Dermis microvascular lymphatic vessel endothelial cell (primary cell): ENCODE data around the gene RPL27A. TPM values are rescaled to one million over a fixed set of nuclear protein-coding genes. Genes with fewer than 3 reads are reported as not detected.

ENCODE experiments used
- DNase-seq, 2 donors: peaks; one replicate each; pipeline versions ENCODE4 v3.0.0 to v3.0.0-alpha.2; 2010; ENCODE audit warnings: low read depth in 2 of 2
- total RNA-seq: library from RNA; depleted of rRNA; stranded (reverse); fragments of >200 nt; gene quantifications from 2 replicates; pipeline ENCODE4 v1.2.1, GENCODE V29; 2014

RPL27A gene
- total RNA-seq, 1 donor from 2014 or later = 1,131 TPM

GRCh38 chr11:8720868-8721608, 38.4 kb downstream of the RPL27A start:
- DNase-seq = no peak

DNA sequence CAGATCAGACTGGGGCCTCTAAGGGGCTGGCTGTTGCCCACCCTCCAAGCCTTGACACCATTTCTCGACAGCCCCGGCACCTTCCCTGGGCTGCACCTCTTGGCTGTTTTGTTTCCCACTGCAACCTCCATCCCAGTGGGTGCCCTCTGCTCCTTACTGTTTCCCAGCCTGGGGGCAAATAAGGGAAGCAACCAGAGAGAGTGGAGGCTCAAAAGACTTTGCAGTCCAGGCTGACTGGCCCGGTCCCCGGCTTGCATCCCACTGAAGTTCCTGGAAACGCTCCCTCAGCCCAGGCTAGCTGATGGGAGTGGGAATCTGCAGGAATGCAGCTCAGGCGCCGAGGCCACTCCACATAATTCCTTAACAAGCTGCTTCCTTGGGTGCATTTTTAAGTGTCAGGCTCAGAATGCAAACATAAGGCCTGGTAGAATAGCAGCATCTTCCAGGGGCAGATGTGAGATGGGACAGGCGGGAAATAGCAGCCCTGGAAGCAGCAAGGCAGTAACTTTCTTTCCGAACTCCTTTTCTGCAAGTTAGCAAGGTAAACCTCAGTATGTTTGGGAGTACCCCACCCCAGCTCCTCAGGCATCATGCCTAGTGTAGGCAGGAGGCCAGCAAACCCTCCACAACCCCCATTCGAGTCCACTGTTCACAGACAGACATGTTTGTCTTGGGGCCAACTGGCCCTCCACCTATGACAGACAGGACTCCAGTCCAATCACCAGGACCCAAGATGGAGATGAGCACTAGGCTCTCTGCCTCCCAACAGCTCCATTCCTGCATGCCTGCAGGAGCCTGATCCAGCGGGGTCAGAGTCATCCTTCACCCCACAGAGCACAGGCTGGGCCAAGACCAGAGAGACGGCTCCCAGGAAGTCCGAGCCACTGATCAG, 39.3 kb downstream of the RPL27A start:
- DNase-seq = no peak

DNA sequence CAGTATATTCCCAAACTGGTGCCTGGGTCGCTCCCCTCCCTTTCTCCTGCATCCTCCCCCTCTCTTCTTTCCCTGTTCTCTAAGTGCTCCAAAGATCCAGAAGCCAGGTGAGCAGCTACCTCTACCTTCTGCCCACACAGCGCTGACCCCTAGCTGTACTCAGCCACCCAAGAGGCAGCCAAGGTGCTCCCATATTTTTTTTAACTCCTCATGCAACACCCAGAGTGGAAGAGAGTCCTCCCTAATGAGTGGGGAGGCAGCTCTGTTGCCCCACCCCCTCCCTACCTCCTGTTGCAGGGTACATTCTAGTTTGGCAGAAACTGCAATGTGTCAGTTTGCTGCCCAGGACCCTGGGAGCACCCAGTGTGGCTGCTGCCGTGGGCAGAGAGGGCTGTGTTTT, 40.2 kb downstream of the RPL27A start:
- DNase-seq = no peak

DNA sequence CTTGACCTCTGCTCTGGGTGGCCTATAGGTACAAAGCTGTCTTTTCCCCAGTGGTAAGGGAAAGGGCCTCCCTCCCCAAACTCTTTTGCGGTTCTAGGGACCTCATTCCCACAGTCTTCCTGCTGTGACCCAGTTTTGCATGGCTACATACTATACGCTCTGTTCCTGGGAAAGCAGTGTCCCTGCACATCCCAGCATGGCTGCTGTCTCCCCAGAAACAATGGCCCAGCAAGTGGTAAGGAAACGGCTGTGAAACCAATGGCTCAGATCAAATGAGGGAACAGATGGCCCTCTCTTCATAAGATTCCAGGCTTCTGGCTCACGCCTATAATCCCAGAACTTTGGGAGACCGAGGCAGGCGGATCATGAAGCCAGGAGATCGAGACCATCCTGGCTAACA, 41.1 kb downstream of the RPL27A start:
- DNase-seq = no peak

DNA sequence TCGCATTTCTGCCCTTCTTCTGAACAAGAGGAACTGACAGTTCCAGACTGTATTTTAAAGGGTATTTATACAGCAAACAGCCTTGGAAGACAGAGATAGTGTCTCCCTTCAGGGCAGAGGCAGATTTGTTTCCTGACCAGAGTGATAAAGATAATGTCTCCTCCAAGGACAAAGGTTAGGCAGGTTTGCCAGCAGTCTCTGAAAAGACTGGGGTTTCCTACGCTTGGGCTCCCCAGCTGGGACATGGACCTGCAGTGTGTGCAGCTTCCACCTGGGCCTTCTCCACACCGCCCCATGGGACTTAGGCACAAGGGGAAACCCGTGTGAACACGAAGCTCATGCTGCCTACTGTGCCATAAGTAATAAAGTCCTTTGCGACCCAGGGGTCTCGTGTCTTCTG, 42.1 kb downstream of the RPL27A start:
- DNase-seq = no peak

DNA sequence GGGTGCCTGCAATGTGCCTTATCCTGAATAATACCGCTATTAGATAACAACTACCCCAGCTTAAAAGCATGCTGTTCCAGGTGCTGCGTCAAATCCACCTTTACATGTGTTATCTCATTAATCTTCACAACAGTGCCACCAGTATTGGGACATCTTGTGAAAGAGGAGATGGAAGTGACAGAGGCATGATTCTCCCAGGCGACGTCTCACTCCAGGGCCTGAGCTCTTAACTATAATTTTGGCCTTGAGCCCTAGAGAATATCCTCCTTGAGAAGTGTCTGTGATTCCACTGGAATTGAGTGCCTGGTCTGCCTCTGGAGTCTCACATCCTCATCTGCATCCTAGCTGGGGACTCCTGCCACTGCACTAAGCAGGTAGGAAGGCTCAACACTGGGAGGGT, 43.8 kb downstream of the RPL27A start:
- no peak for DNase-seq

GRCh38 chr11:8728563-8728962, 46.0 kb downstream of the RPL27A start:
- no peak for DNase-seq

GRCh38 chr11:8729067-8729466, 46.5 kb downstream of the RPL27A start:
- DNase-seq = no peak

DNA sequence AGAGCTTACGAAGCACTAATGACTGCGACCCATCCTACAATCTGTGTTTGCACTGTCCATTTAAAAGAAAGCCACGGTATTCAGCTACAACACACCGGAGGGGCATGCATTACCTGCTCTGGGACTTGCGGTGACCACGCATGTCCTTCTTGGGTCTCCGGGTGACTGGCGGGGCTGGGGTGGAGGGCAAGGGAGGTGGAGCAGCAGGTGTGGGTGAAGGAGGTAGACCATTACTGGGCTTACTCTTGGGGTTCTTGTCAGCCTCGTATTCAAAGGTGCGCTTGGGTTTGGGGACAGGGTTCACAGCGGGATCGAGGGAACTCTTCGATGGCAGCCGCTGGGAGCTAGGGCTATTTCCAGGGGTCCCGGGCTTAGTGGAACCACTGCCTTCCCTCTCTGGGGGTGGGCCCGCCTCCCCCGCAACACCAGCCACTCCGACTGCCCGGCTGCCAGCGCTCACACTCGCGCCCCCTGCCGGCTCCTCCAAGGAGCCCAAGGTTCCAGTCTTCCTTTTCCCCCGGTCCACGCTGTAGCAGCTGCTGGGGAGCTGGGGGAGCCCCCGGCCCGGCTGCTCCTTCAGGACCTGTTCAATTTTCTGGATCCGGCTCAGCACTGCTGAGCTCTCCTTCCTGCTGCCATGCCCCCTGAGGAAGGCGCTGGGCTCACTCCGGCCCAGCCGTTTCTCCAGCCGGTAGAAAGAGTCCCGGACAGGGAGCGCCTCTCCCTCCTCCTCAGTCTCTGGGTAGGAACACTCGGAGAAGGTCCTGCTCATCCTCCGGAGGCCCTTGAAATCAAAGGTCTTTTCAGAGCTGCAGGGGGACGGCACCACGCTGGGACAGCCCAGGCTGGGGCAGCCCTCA, 47.5 kb downstream of the RPL27A start:
- DNase-seq = no peak

- no peak for DNase-seq
Observed at GRCh38 chr11:8730697-8731020, 48.1 kb downstream of the RPL27A start.

- no peak for DNase-seq
Observed at GRCh38 chr11:8731647-8732323, 49.2 kb downstream of the RPL27A start.

GRCh38 chr11:8732324-8732670, 49.7 kb downstream of the RPL27A start:
- DNase-seq = peak in 1 of 2 donors; percentile 24

GRCh38 chr11:8732748-8733241, 50.2 kb downstream of the RPL27A start:
- DNase-seq = peak in 1 of 2 donors; percentile 79

- DNase-seq = no peak
Observed at GRCh38 chr11:8733852-8734251, 51.3 kb downstream of the RPL27A start.

DNA sequence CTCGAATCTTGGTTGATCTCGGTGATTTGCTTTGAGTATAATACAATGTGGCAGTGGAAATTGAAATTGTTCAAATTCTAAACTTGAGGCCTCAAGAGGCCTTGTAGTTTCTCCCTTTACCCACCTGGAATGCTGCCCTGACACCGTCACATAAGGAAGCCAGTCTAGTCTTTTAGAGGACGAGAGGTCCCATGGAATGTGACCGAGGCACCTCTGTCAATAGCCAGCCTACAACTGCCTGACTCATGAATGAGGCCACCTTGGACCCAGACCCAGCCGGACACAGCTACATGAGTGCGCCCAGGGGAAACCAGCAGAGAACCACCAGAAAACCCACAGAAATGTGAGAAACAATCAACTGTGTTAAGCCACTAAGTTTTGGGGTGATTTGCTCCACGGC, 52.5 kb downstream of the RPL27A start:
- no peak for DNase-seq

- DNase-seq = no peak
Observed at GRCh38 chr11:8739309-8739793, 56.8 kb downstream of the RPL27A start.

Other genes with a start within 250 kb of the RPL27A start
- gene STK33, start 88.6 kb upstream of the RPL27A start, total RNA-seq = 0.25 and 0.64 TPM in 2 replicates
- gene TRIM66, start 127 bp upstream of the RPL27A start, total RNA-seq = 1.9 and 3.7 TPM in 2 replicates
- 19.0 and 31.3 TPM in 2 replicates for gene AKIP1, start 228.4 kb downstream of the RPL27A start, total RNA-seq